WTC11 (cell line): ENCODE measurements around the gene ASPM. TPM values are rescaled to one million over a fixed set of nuclear protein-coding genes. Genes with fewer than 3 reads are reported as not detected.

ENCODE experiments used
- ATAC-seq: fragments of 200-7000 bp; cut with Tn5 transposase; 2 replicates; pipeline ENCODE4 v1.10.0; 2021; ENCODE audit warnings: mild to moderate bottlenecking, moderate library complexity
- CTCF ChIA-PET: fragments of 300-600 bp; sonication (Branson Sonifier 250); formaldehyde crosslinking; loops from one replicate; lab custom pipeline; 2021; ENCODE audit warnings: antibody characterized with exemption; lab: Charles Lee
- POLR2A ChIA-PET: fragments of 350-600 bp; sonication (Branson Sonifier 250); formaldehyde crosslinking; loops from one replicate; lab custom pipeline; 2021; ENCODE audit warnings: antibody characterized with exemption; lab: Charles Lee
- DNase-seq: peaks from one replicate; pipeline ENCODE4 v3.0.0; 2021; ENCODE audit warnings: low spot score
- H3K27ac Mint-ChIP-seq: 2 replicates; pipeline ENCODE4 v1.8.0; 2021; ENCODE audit warnings: mixed read lengths
- H3K27me3 Mint-ChIP-seq: 2 replicates; pipeline ENCODE4 v1.8.0; 2021; ENCODE audit warnings: low read depth, mild to moderate bottlenecking, moderate library complexity, mixed read lengths
- H3K36me3 Mint-ChIP-seq: 2 replicates; pipeline ENCODE4 v1.8.0; 2021; ENCODE audit warnings: mixed read lengths
- H3K4me1 Mint-ChIP-seq: 2 replicates; pipeline ENCODE4 v1.8.0; 2022; ENCODE audit warnings: mixed read lengths
- H3K4me3 Mint-ChIP-seq: 2 replicates; pipeline ENCODE4 v1.8.0; 2021; ENCODE audit warnings: mild to moderate bottlenecking, moderate library complexity, mixed read lengths
- H3K9me3 Mint-ChIP-seq: 2 replicates; pipeline ENCODE4 v1.8.0; 2021; ENCODE audit warnings: mixed read lengths
- CREM ChIP-seq: sonication (generic); formaldehyde crosslinking; IDR thresholded peaks from 2 replicates; pipeline ENCODE4 v1.8.1; 2022; ENCODE audit warnings: mild to moderate bottlenecking, missing genetic modification reagents, moderate library complexity
- EMX1 ChIP-seq: fragments of 250-450 bp; sonication (Bioruptor Pico); IDR thresholded peaks from 2 replicates; pipeline ENCODE4 v1.8.0; 2021; ENCODE audit warnings: mild to moderate bottlenecking
- ESRRA ChIP-seq: sonication (generic); formaldehyde crosslinking; IDR thresholded peaks from 2 replicates; pipeline ENCODE4 v1.8.1; 2022; ENCODE audit warnings: mild to moderate bottlenecking, missing genetic modification reagents, borderline replicate concordance
- HMGA2 ChIP-seq: fragments of 250-450 bp; sonication (Bioruptor Pico); IDR thresholded peaks from 2 replicates; pipeline ENCODE4 v1.4.0; 2021; ENCODE audit warnings: mild to moderate bottlenecking, moderate library complexity
- KAT7 ChIP-seq: sonication (generic); formaldehyde crosslinking; IDR thresholded peaks from 2 replicates; pipeline ENCODE4 v1.8.1; 2023; ENCODE audit warnings: missing genetic modification reagents, mild to moderate bottlenecking, borderline replicate concordance
- MXD4 ChIP-seq: fragments of 250-450 bp; sonication (Bioruptor Pico); IDR thresholded peaks from 2 replicates; pipeline ENCODE4 v1.8.0; 2021; ENCODE audit warnings: mild to moderate bottlenecking, moderate library complexity, borderline replicate concordance
- NFATC4 ChIP-seq: fragments of 250-450 bp; sonication (Bioruptor Pico); IDR thresholded peaks from 2 replicates; pipeline ENCODE4 v1.9.0; 2021; ENCODE audit warnings: mild to moderate bottlenecking
- NFYB ChIP-seq: sonication (generic); formaldehyde crosslinking; conservative IDR thresholded peaks from 2 replicates; pipeline ENCODE4 v1.8.0; 2022; ENCODE audit warnings: low read depth, missing genetic modification reagents
- NR2C2 ChIP-seq: sonication (generic); formaldehyde crosslinking; IDR thresholded peaks from 2 replicates; pipeline ENCODE4 v1.8.0; 2022; ENCODE audit warnings: mild to moderate bottlenecking, missing genetic modification reagents
- RELA ChIP-seq: sonication (generic); formaldehyde crosslinking; IDR thresholded peaks from 2 replicates; pipeline ENCODE4 v1.8.1; 2022; ENCODE audit warnings: missing genetic modification reagents, mild to moderate bottlenecking, borderline replicate concordance
- SMAD3 ChIP-seq: sonication (generic); formaldehyde crosslinking; IDR thresholded peaks from 2 replicates; pipeline ENCODE4 v1.8.0; 2022; ENCODE audit warnings: missing genetic modification reagents, mild to moderate bottlenecking, borderline replicate concordance
- SMAD4 ChIP-seq: sonication (generic); formaldehyde crosslinking; IDR thresholded peaks from 2 replicates; pipeline ENCODE4 v1.8.0; 2022; ENCODE audit warnings: mild to moderate bottlenecking, missing genetic modification reagents
- SOX15 ChIP-seq: fragments of 250-450 bp; sonication (Bioruptor Pico); IDR thresholded peaks from 2 replicates; pipeline ENCODE4 v1.9.0; 2021; ENCODE audit warnings: mild to moderate bottlenecking
- TCF7 ChIP-seq: sonication (generic); formaldehyde crosslinking; IDR thresholded peaks from 2 replicates; pipeline ENCODE4 v1.8.0; 2022; ENCODE audit warnings: mild to moderate bottlenecking, low read depth, missing genetic modification reagents, moderate library complexity
- ZNF263 ChIP-seq: sonication (generic); formaldehyde crosslinking; IDR thresholded peaks from 2 replicates; pipeline ENCODE4 v1.8.1; 2022; ENCODE audit warnings: low read depth, mild to moderate bottlenecking, moderate library complexity, missing genetic modification reagents
- ZNF317 ChIP-seq: sonication (generic); formaldehyde crosslinking; IDR thresholded peaks from 2 replicates; pipeline ENCODE4 v1.8.1; 2023; ENCODE audit warnings: low read depth, mild to moderate bottlenecking, moderate library complexity, missing genetic modification reagents, borderline replicate concordance
- ZNF416 ChIP-seq: fragments of 250-450 bp; sonication (Bioruptor Pico); IDR thresholded peaks from 2 replicates; pipeline ENCODE4 v1.9.0; 2021; ENCODE audit warnings: mild to moderate bottlenecking, inconsistent platforms
- total RNA-seq: library from RNA; stranded (reverse); gene quantifications from 3 replicates; pipeline ENCODE4 v1.2.3, GENCODE V29; 2021
- TF ChIP-seq, protein P1 (sequence below): sonication (generic); formaldehyde crosslinking; IDR thresholded peaks from 2 replicates; pipeline ENCODE4 v1.8.0; 2022; ENCODE audit warnings: mild to moderate bottlenecking, missing genetic modification reagents
- TF ChIP-seq, protein P2 (sequence below): sonication (generic); formaldehyde crosslinking; IDR thresholded peaks from 2 replicates; pipeline ENCODE4 v1.8.0; 2023; ENCODE audit warnings: missing genetic modification reagents

The ASPM gene
- total RNA-seq, 1 experiment from 2014 or later: 44.5 TPM

- POLR2A ChIA-PET: no interaction called here
- Mint-ChIP-seq H3K36me3 (peaks cover 24% of the 10 kb centered on the region), H3K27me3 (no peaks in the 10 kb centered on the region), H3K4me1 (no peaks in the 10 kb centered on the region), H3K4me3 (no peak overlapping the region), H3K9me3 (no peaks in the 10 kb centered on the region)
- TF ChIP-seq KAT7 (CRISPR knock-in tag): no peak
- TF ChIP-seq, all 79 proteins: peak for 0
- CTCF ChIA-PET: interaction anchor here (0.6 to 2.2 kb wide), 3 partner anchors 14 to 995 kb away, joined by 3 to 29 read pairs (median 3); no protein-coding TSS in a partner anchor
- no peak overlapping the region for H3K27ac Mint-ChIP-seq
- DNase-seq (no peak), ATAC-seq (no peak)
Observed at GRCh38 chr1:197178998-197179397, 32.5 kb upstream of the ASPM start.

- no peak overlapping the region for H3K4me3 Mint-ChIP-seq
- no peaks in the 10 kb centered on the region for H3K27me3 Mint-ChIP-seq
- CTCF ChIA-PET: no interaction called here
- POLR2A ChIA-PET: no interaction called here
- ATAC-seq (no peak), DNase-seq (no peak)
- H3K36me3 Mint-ChIP-seq: peaks cover 26% of the 10 kb centered on the region
- H3K9me3 Mint-ChIP-seq: no peaks in the 10 kb centered on the region
- no peaks in the 10 kb centered on the region for H3K4me1 Mint-ChIP-seq
- no peak overlapping the region for H3K27ac Mint-ChIP-seq
- TF ChIP-seq MXD4 (CRISPR knock-in tag) (no peak), ZNF263 (CRISPR knock-in tag) (no peak), NR2C2 (CRISPR knock-in tag) (no peak), SMAD3 (CRISPR knock-in tag) (no peak), SMAD4 (CRISPR knock-in tag) (no peak), NFATC4 (CRISPR knock-in tag) (no peak), ZNF317 (CRISPR knock-in tag) (no peak)
Observed at GRCh38 chr1:197174818-197175217, 28.3 kb upstream of the ASPM start.

GRCh38 chr1:197173571-197174507 lies 27.4 kb upstream of the ASPM start:
- DNase-seq (no peak), ATAC-seq (no peak)
- POLR2A ChIA-PET: no interaction called here
- no peaks in the 10 kb centered on the region for H3K9me3 Mint-ChIP-seq
- no peak overlapping the region for H3K4me3 Mint-ChIP-seq
- peaks cover 26% of the 10 kb centered on the region for H3K36me3 Mint-ChIP-seq
- H3K4me1 Mint-ChIP-seq: no peaks in the 10 kb centered on the region
- H3K27ac Mint-ChIP-seq: no peak overlapping the region
- CTCF ChIA-PET: no interaction called here
- TF ChIP-seq HMGA2: no peak
- no peak for TF ChIP-seq ESRRA (CRISPR knock-in tag)
- TF ChIP-seq, protein P1, sequence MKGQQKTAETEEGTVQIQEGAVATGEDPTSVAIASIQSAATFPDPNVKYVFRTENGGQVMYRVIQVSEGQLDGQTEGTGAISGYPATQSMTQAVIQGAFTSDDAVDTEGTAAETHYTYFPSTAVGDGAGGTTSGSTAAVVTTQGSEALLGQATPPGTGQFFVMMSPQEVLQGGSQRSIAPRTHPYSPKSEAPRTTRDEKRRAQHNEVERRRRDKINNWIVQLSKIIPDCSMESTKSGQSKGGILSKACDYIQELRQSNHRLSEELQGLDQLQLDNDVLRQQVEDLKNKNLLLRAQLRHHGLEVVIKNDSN (CRISPR knock-in tag): no peak
- no peak for TF ChIP-seq RELA (CRISPR knock-in tag)
- TF ChIP-seq SOX15 (CRISPR knock-in tag): no peak
- TF ChIP-seq TCF7: no peak
- TF ChIP-seq NFYB (CRISPR knock-in tag): no peak
- TF ChIP-seq ZNF416: no peak
- TF ChIP-seq, all 79 proteins: peak for 0
- no peaks in the 10 kb centered on the region for H3K27me3 Mint-ChIP-seq

DNA sequence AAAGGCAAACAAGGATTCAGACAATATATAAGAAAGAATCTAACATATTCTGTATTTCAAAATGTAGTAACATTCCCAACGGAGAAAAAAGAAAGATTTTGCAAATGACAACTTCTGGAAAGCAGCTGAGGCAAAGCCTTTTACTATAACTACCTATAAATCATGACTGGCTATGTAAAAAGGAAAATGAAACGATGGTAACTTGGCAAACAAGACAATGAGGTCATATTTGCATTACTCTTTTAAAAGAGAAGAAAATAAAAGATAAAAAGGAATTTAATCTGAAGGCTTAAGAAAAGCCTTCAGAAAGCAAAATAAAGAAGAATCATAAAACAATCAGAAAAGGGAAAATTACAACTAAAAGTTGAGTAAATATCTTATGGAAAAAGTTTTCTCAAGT lies 25.1 kb upstream of the ASPM start:
- Mint-ChIP-seq H3K27ac (no peak overlapping the region), H3K4me3 (no peak overlapping the region), H3K27me3 (no peaks in the 10 kb centered on the region), H3K4me1 (no peaks in the 10 kb centered on the region), H3K9me3 (no peaks in the 10 kb centered on the region), H3K36me3 (peaks cover 15% of the 10 kb centered on the region; the same call in 1 of the 2 replicates)
- ATAC-seq (no peak), DNase-seq (no peak)
- ChIA-PET POLR2A (no interaction called here), CTCF (no interaction called here)
- TF ChIP-seq CREM (no peak), EMX1 (CRISPR knock-in tag) (no peak)
- TF ChIP-seq, protein P2, sequence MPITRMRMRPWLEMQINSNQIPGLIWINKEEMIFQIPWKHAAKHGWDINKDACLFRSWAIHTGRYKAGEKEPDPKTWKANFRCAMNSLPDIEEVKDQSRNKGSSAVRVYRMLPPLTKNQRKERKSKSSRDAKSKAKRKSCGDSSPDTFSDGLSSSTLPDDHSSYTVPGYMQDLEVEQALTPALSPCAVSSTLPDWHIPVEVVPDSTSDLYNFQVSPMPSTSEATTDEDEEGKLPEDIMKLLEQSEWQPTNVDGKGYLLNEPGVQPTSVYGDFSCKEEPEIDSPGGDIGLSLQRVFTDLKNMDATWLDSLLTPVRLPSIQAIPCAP: no peak
